K562 (cell line): Measurements from ENCODE around the gene PRKD2. TPM values are rescaled to one million over a fixed set of nuclear protein-coding genes. Genes with fewer than 3 reads are reported as not detected.

ENCODE experiments used
- ATAC-seq: fragments of 200-7000 bp; cut with Tn5 transposase; 3 replicates; pipeline ENCODE4 v1.9.1; 2020; ENCODE audit warnings: moderate library complexity
- BruUV-seq: library from RNA; stranded (reverse); fragments of 400-500 nt; replicated peaks from 2 replicates; lab custom pipeline; 2021; lab: Mats Ljungman, UMichigan
- CTCF ChIA-PET: fragments of 300-600 bp; formaldehyde crosslinking; extraction: SDS; loops from one replicate; lab custom pipeline; 2021; ENCODE audit warnings: low intra/inter-chr PET ratio; lab: Yijun Ruan, JAX
- POLR2A ChIA-PET: fragments of 300-600, 350-650 bp; sonication (Branson Sonifier 250); formaldehyde crosslinking; extraction: SDS; loops from one replicate; lab custom pipeline; 2021; ENCODE audit warnings: antibody characterized with exemption, inconsistent platforms; lab: Yijun Ruan, JAX
- DNase-seq, 4 experiments: peaks; one replicate each; pipeline versions ENCODE4 v3.0.0 to v3.0.0-alpha.2; 2011 to 2018; ENCODE audit warnings: low spot score in 3 of 4, mixed read lengths in 3 of 4; ENCODE audit errors: extremely low read depth in 1 of 4
- FAIRE-seq: peaks from 2 replicates; lab custom pipeline; 2011; peaks lifted over from hg19 to GRCh38; lab: Jason Lieb, UNC
- H2AFZ ChIP-seq: 2 replicates; pipeline ENCODE4 v1.6.0; 2011; ENCODE audit warnings: low read depth, low read length, control low read depth, inconsistent platforms
- H3K27ac ChIP-seq: fragments of 200-600 bp; 3 replicates; pipeline ENCODE4 v1.8.0; 2011; ENCODE audit warnings: low read depth, mild to moderate bottlenecking, control low read depth, inconsistent platforms, low read length, moderate library complexity, mixed read lengths; ENCODE audit errors: extremely low read depth
- H3K27me3 ChIP-seq, 2 experiments: fragments of 300-600 bp in 1 of 2; 2 replicates in 1 of 2; 3 replicates in 1 of 2; pipeline versions ENCODE4 v1.6.0 to v1.8.0; 2011; ENCODE audit warnings: inconsistent platforms in 2 of 2, low read length in 2 of 2, mild to moderate bottlenecking in 1 of 2, mixed read lengths in 1 of 2, moderate library complexity in 1 of 2; ENCODE audit not compliant: control insufficient read depth in 2 of 2, insufficient read depth in 2 of 2
- H3K36me3 ChIP-seq: fragments of 300-600 bp; 3 replicates; pipeline ENCODE4 v1.8.0; 2011; ENCODE audit warnings: mild to moderate bottlenecking, low read length, inconsistent platforms; ENCODE audit not compliant: control insufficient read depth, insufficient read depth
- H3K4me1 ChIP-seq, 2 experiments: fragments of 200-600 bp in 1 of 2; replicated peaks in 1 of 2; 2 replicates in 1 of 2; 3 replicates in 1 of 2; pipeline versions ENCODE4 v1.5.1 to v1.8.0; 2011; ENCODE audit warnings: inconsistent platforms in 2 of 2, low read length in 2 of 2, mild to moderate bottlenecking in 1 of 2, mixed read lengths in 1 of 2, moderate library complexity in 1 of 2; ENCODE audit not compliant: control insufficient read depth in 2 of 2, insufficient read depth in 2 of 2
- H3K4me2 ChIP-seq: 2 replicates; pipeline ENCODE4 v1.6.1; 2011; ENCODE audit warnings: low read length, control low read depth, inconsistent platforms, mixed read lengths; ENCODE audit not compliant: insufficient read depth
- H3K4me3 ChIP-seq: fragments of 200-600 bp; sonication (generic), shearing (Covaris generic); 2 replicates; pipeline ENCODE4 v1.5.1; 2016; ENCODE audit warnings: control low read depth, inconsistent platforms
- H3K79me2 ChIP-seq: fragments of 200-600 bp; 3 replicates; pipeline ENCODE4 v1.8.0; 2011; ENCODE audit warnings: low read length, inconsistent platforms; ENCODE audit not compliant: control insufficient read depth, insufficient read depth
- H3K9ac ChIP-seq, 2 experiments: 2 replicates each; pipeline versions ENCODE4 v1.6.0 to v1.6.1; 2011; ENCODE audit warnings: low read depth in 2 of 2, low read length in 2 of 2, control low read depth in 1 of 2, inconsistent platforms in 1 of 2, mild to moderate bottlenecking in 1 of 2, mixed read lengths in 1 of 2; ENCODE audit not compliant: insufficient read depth in 1 of 2
- H3K9me1 ChIP-seq: one replicate; pipeline ENCODE4 v1.6.0; 2011; ENCODE audit warnings: inconsistent platforms, mild to moderate bottlenecking, low read length, moderate library complexity; ENCODE audit not compliant: control insufficient read depth, insufficient read depth
- H3K9me3 ChIP-seq: replicated peaks from 2 replicates; pipeline ENCODE4 v1.5.1; 2011; ENCODE audit warnings: low read depth, low read length, inconsistent platforms; ENCODE audit not compliant: control insufficient read depth, insufficient read depth
- H4K20me1 ChIP-seq: replicated peaks from 2 replicates; pipeline ENCODE4 v1.6.1; 2011; ENCODE audit warnings: low read length, inconsistent platforms, mixed read lengths; ENCODE audit not compliant: control insufficient read depth, insufficient read depth
- NR4A1 ChIP-seq, 2 experiments: fragments of 250-450 bp in 1 of 2; fragments of 450-650 bp in 1 of 2; sonication (Bioruptor Pico) in 1 of 2; IDR thresholded peaks; 2 replicates each; pipeline versions ENCODE4 v1.4.0 to v1.6.1; 2016 to 2020; ENCODE audit warnings: mild to moderate bottlenecking in 2 of 2, missing compliant biosample characterization in 1 of 2, missing genetic modification characterization in 1 of 2, moderate library complexity in 1 of 2
- POLR2G ChIP-seq: fragments of 200-400 bp; formaldehyde crosslinking; IDR thresholded peaks from 2 replicates; pipeline ENCODE4 v1.6.1; 2017; ENCODE audit warnings: low read depth, mild to moderate bottlenecking, antibody characterized with exemption, low read length, moderate library complexity
- SNIP1 ChIP-seq: fragments of 450-650 bp; IDR thresholded peaks from 2 replicates; pipeline ENCODE4 v1.7.1; 2017; ENCODE audit warnings: low read depth, mild to moderate bottlenecking
- XRCC4 ChIP-seq: IDR thresholded peaks from one replicate; pipeline ENCODE4 v1.6.1; 2011; ENCODE audit not compliant: insufficient read depth, insufficient read length; ENCODE audit errors: extremely low read depth
- WGBS: fragments of 100-300 bp; shearing (Covaris generic); methylation state at CpG from one replicate; pipeline ENCODE4 v1.1.6; 2016; ENCODE audit warnings: low coverage, mixed read lengths; ENCODE audit not compliant: insufficient coverage; ENCODE audit errors: missing lambda C conversion rate; 5-methylcytosine and 5-hydroxymethylcytosine counted together
- in situ Hi-C: fragments of 300-500 bp; cut with MboI; formaldehyde crosslinking; loops from 4 replicates; pipeline ENCODE4 v1.15.0; 2018; ENCODE audit warnings: inconsistent platforms, mixed read lengths
- intact Hi-C: fragments of 100-400 bp; cut with micrococcal nuclease; formaldehyde crosslinking; loops from 2 replicates; pipeline ENCODE4 v1.14.2; 2022
- polyA plus RNA-seq, 8 experiments: library from polyadenylated mRNA; depleted of rRNA in 4 of 8; stranded (reverse) in 5 of 8; unstranded in 3 of 8; fragments of >200 nt; fragmentation: Nextera tagmentation in 2 of 8; fragmentation: Illumina TruSeq in 1 of 8; extraction: Ambion mirVana in 2 of 8; extraction: Trizol in 1 of 8; gene quantifications; 2 replicates each; pipeline versions ENCODE4 v1.2.1 to v1.2.3, GENCODE V29; 2011 to 2014; ENCODE audit warnings: inconsistent platforms in 1 of 8, missing spikeins in 1 of 8
- total RNA-seq, 7 experiments: library from RNA; depleted of rRNA in 6 of 7; stranded (reverse); fragments of >200 nt in 6 of 7; fragmentation: Illumina TruSeq in 2 of 7; extraction: Trizol in 2 of 7; gene quantifications; 2 replicates each; pipeline versions ENCODE4 v1.2.1 to v1.2.3, GENCODE V29; 2011 to 2021; ENCODE audit warnings: low replicate concordance in 1 of 7
- TF ChIP-seq, protein P1 (sequence below): fragments of 250-450 bp; sonication (Bioruptor Pico); IDR thresholded peaks from 2 replicates; pipeline ENCODE4 v1.8.0; 2022; ENCODE audit warnings: moderate library complexity, mild to moderate bottlenecking, inconsistent platforms

Gene PRKD2
- total and polyA plus RNA-seq, 9 of the 15 experiments (the other 6 are each of a cell fraction or from before 2014, with no cell fraction given): 1.8 to 60.0 (median 15.0) TPM

DNA sequence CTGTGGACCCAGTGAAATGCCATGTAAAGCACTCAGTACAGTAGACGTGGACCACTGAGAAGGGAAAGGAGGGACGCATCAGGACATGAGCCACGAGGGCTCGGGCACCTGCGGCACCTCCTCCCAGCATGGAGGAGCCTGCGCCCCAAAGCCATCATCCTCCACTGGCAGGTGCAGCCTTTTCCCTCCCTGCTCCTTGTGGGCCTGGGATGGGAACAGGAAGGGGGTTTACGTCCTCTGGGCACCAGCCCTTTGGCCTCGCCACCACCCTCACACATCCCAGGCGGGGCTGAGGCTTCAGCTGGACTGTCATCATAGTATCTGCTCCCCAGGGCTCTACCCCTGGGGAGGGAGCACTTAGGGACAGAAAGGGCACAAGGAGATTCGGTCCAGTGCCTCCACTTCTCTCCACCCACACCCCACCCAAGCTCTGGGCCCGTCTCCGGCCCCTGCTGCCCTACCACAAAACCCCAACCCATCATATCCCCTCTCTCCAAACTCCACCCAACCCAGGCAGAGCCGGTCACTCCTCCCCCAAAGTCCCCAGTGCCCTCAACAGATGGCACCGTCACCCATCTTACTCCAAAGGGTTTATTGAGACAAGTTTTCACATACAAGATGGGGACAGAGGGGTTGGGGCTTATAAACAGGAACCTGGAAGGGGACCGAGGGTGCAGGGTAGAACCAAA lies 2.2 kb upstream of the PRKD2 start:
- Histone ChIP-seq H3K9me1 (no peaks in the 10 kb centered on the region), H3K9ac (peak overlapping the region in 1 of 2 experiments; percentile 0; a peak in 1 of 4 replicates), H3K4me1 (peaks cover 20 to 66% of the 10 kb centered on the region in 2 experiments), H3K79me2 (peaks cover 24% of the 10 kb centered on the region), H4K20me1 (peaks cover 4% of the 10 kb centered on the region; the same call in 1 of the 2 replicates), H3K27ac (no peak overlapping the region; the same call in 2 of the 3 replicates), H3K9me3 (no peaks in the 10 kb centered on the region), H3K36me3 (peaks cover 57% of the 10 kb centered on the region; the same call in 2 of the 3 replicates), H2AFZ (no peak overlapping the region), H3K4me3 (no peak overlapping the region), H3K27me3 (no peaks in the 10 kb centered on the region), H3K4me2 (no peak overlapping the region)
- ChIA-PET CTCF (no interaction called here), POLR2A (no interaction called here)
- intact Hi-C loops (no loop called here), in situ Hi-C loops (no loop called here)
- ATAC-seq (no peak), FAIRE-seq (no peak), DNase-seq (no peak)
- 80% methylated on average over 11 of the region's 15 CpGs for WGBS
- no TSS peak for BruUV-seq
- no peak for TF ChIP-seq NR4A1 (CRISPR knock-in tag; IDR thresholded peaks at IDR 0.05)
- no peak for TF ChIP-seq NR4A1 (tag; IDR thresholded peaks at IDR 0.05)
- TF ChIP-seq, protein P1, sequence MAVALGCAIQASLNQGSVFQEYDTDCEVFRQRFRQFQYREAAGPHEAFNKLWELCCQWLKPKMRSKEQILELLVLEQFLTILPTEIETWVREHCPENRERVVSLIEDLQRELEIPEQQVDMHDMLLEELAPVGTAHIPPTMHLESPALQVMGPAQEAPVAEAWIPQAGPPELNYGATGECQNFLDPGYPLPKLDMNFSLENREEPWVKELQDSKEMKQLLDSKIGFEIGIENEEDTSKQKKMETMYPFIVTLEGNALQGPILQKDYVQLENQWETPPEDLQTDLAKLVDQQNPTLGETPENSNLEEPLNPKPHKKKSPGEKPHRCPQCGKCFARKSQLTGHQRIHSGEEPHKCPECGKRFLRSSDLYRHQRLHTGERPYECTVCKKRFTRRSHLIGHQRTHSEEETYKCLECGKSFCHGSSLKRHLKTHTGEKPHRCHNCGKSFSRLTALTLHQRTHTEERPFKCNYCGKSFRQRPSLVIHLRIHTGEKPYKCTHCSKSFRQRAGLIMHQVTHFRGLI (CRISPR knock-in tag): no peak
- peak; percentile 55; the same call in 1 of the 2 replicates for TF ChIP-seq POLR2G
- no peak for TF ChIP-seq XRCC4
- no peak for TF ChIP-seq SNIP1
